Activated naive CD8-positive, alpha-beta T cell (primary cell): ENCODE results near the gene CORIN.
"Not testable (repeated sequence)": the region's sequence is repeated elsewhere in the genome, so short reads cannot be mapped to it uniquely, and the experiment has no call there.

Experiments used
- H3K27ac Mint-ChIP-seq: one replicate; pipeline ENCODE4 v1.8.0; 2021; ENCODE audit warnings: mixed read lengths
- H3K27me3 Mint-ChIP-seq: one replicate; pipeline ENCODE4 v1.8.0; 2021; ENCODE audit warnings: mixed read lengths
- H3K36me3 Mint-ChIP-seq: one replicate; pipeline ENCODE4 v1.8.0; 2021; ENCODE audit warnings: mixed read lengths
- H3K4me1 Mint-ChIP-seq: one replicate; pipeline ENCODE4 v1.8.0; 2021; ENCODE audit warnings: low read depth, mixed read lengths
- H3K4me3 Mint-ChIP-seq: one replicate; pipeline ENCODE4 v1.8.0; 2021; ENCODE audit warnings: mild to moderate bottlenecking, mixed read lengths
- H3K9me3 Mint-ChIP-seq: one replicate; pipeline ENCODE4 v1.8.0; 2021; ENCODE audit warnings: low read depth, mixed read lengths

CORIN gene

DNA sequence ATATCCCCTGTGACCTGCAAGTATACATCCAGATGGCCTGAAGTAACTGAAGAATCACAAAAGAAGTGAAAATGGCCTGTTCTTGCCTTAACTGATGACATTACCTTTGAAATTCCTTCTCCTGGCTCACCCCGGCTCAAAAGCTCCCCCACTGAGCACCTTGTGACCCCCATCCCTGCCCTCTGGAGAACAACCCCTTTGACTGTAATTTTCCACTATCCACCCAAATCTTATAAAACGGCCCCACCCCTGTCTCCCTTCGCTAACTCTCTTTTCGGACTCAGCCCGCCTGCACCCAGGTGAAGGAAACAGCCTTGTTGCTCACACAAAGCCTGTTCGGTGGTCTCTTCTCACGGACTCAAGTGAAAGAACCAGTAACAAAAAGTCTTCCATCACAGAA lies 69.9 kb downstream of the CORIN start:
- H3K4me1 Mint-ChIP-seq, H3K4me3 Mint-ChIP-seq, H3K27me3 Mint-ChIP-seq, H3K36me3 Mint-ChIP-seq, H3K27ac Mint-ChIP-seq, H3K9me3 Mint-ChIP-seq: not testable (repeated sequence)

DNA sequence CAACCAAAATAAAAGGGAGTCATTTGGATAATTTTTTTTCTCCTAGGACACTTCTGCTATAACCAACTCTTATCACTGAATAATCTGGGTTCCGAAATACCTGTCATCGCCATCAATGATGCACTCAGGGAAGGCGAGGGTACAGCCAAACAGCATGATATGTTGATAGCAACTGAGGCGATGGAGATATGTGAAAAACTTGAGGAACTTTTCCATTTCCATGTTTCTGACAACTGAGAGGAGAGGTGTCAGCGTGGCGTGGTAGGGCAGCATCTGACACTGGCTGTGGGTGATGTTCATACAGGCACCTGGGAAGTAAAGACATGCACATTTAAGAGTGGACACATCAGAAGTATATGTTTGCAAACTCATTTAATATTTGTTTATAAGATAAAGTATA lies 74.6 kb downstream of the CORIN start:
- no peak overlapping the region for H3K27ac Mint-ChIP-seq
- no peaks in the 10 kb centered on the region for H3K4me1 Mint-ChIP-seq
- H3K9me3 Mint-ChIP-seq = no peaks in the 10 kb centered on the region
- peaks cover 4% of the 10 kb centered on the region for H3K27me3 Mint-ChIP-seq
- no peaks in the 10 kb centered on the region for H3K36me3 Mint-ChIP-seq
- H3K4me3 Mint-ChIP-seq = no peak overlapping the region

DNA sequence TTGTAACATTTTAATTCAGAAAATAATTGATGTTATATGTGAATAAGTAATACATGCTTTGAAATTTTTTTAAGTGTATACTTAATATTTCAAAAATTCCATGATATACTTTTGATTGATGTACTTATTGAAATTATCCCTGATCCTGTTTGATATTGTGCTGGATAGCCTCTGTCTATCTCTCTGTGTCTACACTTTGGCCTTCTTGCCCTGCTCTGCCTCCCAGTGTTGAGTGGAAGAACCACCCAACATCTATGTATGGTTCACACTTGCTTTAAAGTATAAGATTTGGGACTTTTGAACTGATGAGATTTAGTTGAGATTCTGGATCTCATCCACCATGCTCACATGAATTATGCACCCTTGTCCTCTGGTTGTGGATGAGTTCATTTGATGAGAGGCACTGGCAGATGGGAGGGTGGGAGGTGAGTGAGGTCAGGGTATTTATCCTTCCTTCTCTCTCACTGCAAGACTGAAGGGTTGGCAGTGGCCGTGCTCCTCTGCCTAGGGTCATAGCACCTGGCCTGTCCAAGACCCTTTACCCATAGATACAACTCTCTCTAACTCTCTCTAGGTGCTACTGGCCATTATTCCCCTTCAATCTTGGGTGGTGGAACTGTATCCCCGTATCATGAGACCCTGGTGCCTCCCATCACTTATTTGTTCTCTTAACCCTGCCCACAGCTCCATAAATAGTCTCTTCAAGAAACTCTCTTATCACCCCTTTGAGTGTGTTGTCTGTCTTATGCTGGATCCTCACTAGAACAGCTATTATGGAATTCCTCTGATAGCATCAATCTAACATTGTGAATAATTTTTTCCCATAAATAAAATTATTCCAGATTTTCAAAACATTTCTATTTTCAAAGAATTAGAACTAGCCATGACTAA lies 75.2 kb downstream of the CORIN start:
- no peaks in the 10 kb centered on the region for H3K4me1 Mint-ChIP-seq

DNA sequence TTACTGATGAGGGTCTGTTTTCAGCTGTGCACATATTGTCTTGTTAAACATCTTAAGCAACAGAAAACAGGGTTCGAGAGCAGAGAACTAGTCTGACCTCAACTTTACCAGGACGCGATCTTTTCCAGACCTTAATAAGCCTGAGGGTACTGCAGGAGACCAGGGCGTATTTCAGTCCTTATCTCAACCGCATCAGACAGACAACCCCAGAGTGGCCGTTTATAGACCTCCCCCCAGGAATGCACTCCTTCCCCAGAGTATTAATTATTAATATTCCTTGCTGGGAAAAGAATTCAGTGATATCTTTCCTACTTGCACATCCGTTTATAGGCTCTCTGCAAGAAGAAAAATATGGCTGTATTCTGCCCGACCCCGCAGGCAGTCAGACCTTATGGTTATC lies 84.6 kb downstream of the CORIN start:
- not testable (repeated sequence) for H3K4me1 Mint-ChIP-seq, H3K36me3 Mint-ChIP-seq, H3K9me3 Mint-ChIP-seq, H3K27ac Mint-ChIP-seq, H3K4me3 Mint-ChIP-seq
- H3K27me3 Mint-ChIP-seq = peaks cover 12% of the 10 kb centered on the region

More for the DNA sequence above, 75.2 kb downstream of the CORIN start:
- Mint-ChIP-seq H3K27ac (no peak overlapping the region), H3K36me3 (no peaks in the 10 kb centered on the region), H3K4me3 (no peak overlapping the region), H3K27me3 (peaks cover 4% of the 10 kb centered on the region), H3K9me3 (no peaks in the 10 kb centered on the region)

DNA sequence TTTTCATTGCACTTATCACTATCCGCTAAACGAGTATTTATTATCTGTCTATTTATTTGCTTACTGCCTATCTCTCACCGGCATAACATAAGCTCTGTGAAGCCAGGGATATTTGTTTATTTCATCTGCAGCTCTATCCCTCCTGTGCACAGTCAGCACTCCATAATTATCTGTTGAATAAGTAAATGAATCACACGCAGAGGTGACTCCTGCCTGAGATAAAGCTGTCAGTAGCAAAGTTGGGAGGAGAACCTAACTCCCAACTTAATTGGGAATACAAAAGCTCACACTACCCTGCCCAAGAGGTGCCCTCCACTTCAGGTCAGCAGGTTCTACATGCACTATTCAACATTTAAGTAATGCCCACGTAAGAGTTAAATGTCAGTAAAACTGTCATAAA lies 85.7 kb downstream of the CORIN start:
- H3K27ac Mint-ChIP-seq = no peak overlapping the region
- peaks cover 12% of the 10 kb centered on the region for H3K27me3 Mint-ChIP-seq

DNA sequence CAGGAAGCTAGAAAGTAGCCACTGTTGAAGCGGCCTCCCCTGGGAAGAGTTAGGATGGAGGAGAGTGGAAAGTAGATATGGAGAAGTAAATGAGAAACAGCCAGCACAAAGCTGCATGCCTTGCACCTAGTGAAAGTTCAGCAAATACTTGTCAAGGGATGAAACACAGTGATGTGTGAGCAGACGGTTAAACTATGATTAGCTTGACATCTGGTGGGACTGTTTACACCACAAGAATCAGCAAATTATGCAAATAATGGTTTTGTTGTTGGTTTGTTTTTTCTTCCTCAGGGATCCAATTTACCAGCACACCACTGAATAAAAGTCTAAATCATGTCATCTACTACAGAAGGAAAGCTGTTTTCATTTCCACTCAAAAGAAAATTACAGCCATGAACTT lies 87.1 kb downstream of the CORIN start:
- Mint-ChIP-seq H3K4me1 (no peaks in the 10 kb centered on the region), H3K27me3 (peaks cover 10% of the 10 kb centered on the region), H3K4me3 (no peak overlapping the region), H3K36me3 (peaks cover 9% of the 10 kb centered on the region), H3K27ac (no peak overlapping the region), H3K9me3 (peaks cover 6% of the 10 kb centered on the region)

More for the DNA sequence above, 85.7 kb downstream of the CORIN start:
- H3K36me3 Mint-ChIP-seq = peaks cover 9% of the 10 kb centered on the region
- no peak overlapping the region for H3K4me3 Mint-ChIP-seq
- peaks cover 6% of the 10 kb centered on the region for H3K9me3 Mint-ChIP-seq
- H3K4me1 Mint-ChIP-seq = no peaks in the 10 kb centered on the region

DNA sequence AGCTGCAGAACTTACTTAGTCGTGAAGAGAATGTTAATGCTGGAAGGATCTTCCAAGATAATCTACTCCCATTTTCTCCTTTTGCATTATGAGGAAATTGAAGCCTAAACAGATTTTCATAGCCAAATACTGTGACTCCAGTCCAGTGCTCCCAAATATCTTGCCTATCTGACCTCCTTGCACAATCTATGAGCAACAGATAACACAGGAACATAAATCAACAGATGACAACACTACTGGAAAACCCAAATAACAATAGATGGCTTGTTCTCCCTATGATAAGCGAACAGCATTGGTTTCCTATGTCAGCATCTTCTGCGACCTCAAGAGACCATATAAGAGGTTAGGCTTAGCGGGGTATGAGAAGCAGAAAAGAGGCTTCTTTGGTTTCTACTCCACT lies 88.0 kb downstream of the CORIN start:
- H3K27me3 Mint-ChIP-seq = peaks cover 7% of the 10 kb centered on the region
- no peak overlapping the region for H3K27ac Mint-ChIP-seq
- H3K4me3 Mint-ChIP-seq = no peak overlapping the region
- H3K9me3 Mint-ChIP-seq = peaks cover 6% of the 10 kb centered on the region
- H3K36me3 Mint-ChIP-seq = peaks cover 9% of the 10 kb centered on the region
- no peaks in the 10 kb centered on the region for H3K4me1 Mint-ChIP-seq

DNA sequence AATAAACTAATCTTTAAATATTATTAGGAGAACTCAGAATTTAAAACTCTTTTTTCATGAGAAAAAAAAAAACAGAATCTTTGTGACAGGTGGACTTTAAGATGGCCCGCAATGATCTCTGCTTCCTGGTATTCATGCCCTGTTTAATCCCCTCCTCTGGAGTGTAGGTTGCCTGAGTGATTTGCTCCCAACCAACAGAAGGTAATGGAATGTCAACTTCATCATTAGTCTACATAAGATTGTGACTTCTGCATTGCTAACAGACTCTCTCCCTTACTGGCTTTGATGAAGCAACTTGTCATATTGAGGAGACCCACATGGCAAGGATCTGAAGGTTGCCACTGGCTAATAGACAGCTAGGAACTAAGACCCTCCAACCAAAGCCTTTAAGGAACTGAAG lies 88.8 kb downstream of the CORIN start:
- Mint-ChIP-seq H3K9me3 (peaks cover 6% of the 10 kb centered on the region), H3K27ac (no peak overlapping the region), H3K27me3 (peaks cover 7% of the 10 kb centered on the region), H3K36me3 (peaks cover 9% of the 10 kb centered on the region), H3K4me3 (no peak overlapping the region), H3K4me1 (no peaks in the 10 kb centered on the region)

DNA sequence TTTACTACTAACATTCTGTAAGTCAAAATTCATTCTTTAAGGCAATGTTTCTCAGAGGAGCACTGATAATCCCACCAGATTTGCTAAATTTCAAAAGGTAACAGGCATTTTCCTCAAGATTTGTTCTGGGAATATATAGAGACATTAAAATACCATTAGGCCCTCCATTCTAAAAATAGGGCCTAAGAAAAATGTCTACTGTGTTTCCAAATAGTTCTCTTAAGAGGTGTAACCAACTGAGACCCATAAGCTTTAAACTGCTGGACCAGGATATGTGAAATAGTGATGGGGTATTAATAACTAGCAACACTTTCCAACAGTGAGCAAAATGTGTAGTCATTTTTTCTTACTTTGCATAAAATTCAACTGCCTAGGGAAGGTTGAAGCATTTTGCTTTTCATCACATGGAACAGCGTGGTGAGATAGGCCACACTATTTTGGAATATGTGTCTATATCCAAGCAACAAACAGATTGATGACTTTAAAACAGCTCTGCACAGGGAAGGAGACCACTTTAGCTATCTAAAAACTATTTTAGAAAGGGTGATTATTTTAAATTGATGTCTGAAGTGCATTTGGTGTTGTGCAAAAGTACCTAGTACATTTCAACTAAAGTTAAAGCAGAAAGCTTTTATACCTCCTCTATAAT lies 89.9 kb downstream of the CORIN start:
- no peaks in the 10 kb centered on the region for H3K4me1 Mint-ChIP-seq
- peaks cover 7% of the 10 kb centered on the region for H3K27me3 Mint-ChIP-seq
- peaks cover 3% of the 10 kb centered on the region for H3K9me3 Mint-ChIP-seq
- H3K4me3 Mint-ChIP-seq = no peak overlapping the region
- H3K36me3 Mint-ChIP-seq = peaks cover 7% of the 10 kb centered on the region
- no peak overlapping the region for H3K27ac Mint-ChIP-seq

DNA sequence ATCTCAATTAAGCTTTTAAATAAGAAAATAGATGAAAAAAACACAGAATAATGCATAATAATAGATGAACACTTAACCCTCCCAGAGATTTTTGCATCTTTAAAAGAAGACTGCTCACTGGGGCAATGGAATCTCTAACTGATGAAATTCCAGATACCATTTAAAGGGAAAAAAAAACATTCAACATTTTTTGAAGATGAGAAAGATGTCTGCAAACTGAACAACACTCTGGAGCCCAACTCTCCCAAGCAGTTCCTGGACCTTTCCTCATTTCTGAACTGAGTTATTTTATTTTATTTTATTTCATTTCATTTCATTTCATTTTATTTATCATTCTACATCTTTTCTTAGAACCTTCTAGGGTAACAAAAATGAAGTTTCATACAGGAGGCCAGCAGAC lies 90.7 kb downstream of the CORIN start:
- H3K36me3 Mint-ChIP-seq = no peaks in the 10 kb centered on the region
- no peaks in the 10 kb centered on the region for H3K4me1 Mint-ChIP-seq
- no peak overlapping the region for H3K4me3 Mint-ChIP-seq
- peaks cover 7% of the 10 kb centered on the region for H3K27me3 Mint-ChIP-seq
- H3K9me3 Mint-ChIP-seq = no peaks in the 10 kb centered on the region
- no peak overlapping the region for H3K27ac Mint-ChIP-seq

DNA sequence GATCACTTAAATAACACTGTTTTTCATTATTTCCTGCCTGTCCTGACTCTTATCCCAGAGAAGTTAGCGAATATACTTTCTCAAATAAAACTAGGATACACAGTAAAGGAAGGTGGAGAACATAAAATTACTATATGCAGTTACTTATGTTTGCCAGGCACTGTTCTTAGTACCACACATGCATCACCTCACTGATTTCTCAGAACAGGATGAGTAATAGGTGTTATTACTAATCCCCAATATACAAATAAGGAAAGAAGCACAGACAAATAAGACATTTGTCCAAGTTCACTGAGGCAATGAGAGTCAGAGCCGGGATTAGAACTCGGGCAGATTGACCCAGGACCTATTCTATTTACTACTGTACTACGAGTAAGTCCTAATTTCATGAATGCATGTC lies 91.7 kb downstream of the CORIN start:
- Mint-ChIP-seq H3K4me3 (no peak overlapping the region), H3K4me1 (no peaks in the 10 kb centered on the region), H3K27me3 (peaks cover 4% of the 10 kb centered on the region), H3K9me3 (no peaks in the 10 kb centered on the region), H3K27ac (no peak overlapping the region), H3K36me3 (no peaks in the 10 kb centered on the region)

DNA sequence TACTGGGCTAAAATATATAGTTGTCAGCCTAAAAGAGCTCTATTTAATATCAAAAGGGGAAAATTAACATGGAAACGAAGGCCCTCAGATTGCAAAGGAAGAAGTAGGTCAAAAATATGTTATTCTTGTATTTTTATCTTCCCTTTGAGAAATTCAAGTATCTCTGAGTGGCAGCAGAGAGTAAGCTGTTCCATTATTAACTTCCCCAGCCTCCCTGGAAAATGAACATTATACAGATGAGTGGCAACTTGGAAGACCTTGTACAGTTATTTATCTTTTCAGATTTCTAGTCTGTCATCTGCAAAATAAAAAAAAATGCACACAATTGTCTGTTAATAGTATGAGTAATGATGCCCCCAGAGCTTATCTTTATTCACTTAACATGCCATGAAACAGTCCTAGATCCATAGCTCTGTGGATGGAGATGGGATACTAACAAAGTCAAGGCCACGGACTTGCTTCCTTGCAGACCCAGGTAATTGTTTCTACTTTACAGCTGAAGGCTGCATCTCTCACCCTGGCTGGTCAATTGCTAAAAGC lies 93.0 kb downstream of the CORIN start:
- Mint-ChIP-seq H3K4me1 (no peaks in the 10 kb centered on the region), H3K27ac (no peak overlapping the region), H3K4me3 (no peak overlapping the region), H3K36me3 (no peaks in the 10 kb centered on the region), H3K9me3 (peaks cover 4% of the 10 kb centered on the region), H3K27me3 (no peaks in the 10 kb centered on the region)

DNA sequence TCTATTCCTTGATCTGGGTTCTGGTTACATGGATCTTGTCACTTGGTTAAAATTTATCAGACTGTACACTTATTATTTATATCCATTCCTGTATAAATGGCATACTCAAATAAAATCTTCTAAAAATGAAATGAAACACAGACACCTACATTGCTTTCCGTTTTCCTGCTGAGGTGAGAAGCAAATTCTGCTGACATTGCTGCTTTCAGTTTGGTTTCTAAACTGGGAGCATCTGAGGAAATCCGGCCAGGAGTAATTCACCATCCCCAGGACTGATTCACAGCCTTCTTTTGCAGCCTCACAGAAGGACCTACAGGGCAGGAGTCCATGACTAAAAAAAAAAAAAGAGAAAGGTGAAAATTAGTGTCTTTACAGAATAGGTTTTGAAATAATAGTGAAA lies 93.6 kb downstream of the CORIN start:
- Mint-ChIP-seq H3K4me3 (no peak overlapping the region), H3K9me3 (peaks cover 8% of the 10 kb centered on the region), H3K4me1 (no peaks in the 10 kb centered on the region), H3K36me3 (no peaks in the 10 kb centered on the region), H3K27ac (no peak overlapping the region), H3K27me3 (no peaks in the 10 kb centered on the region)

DNA sequence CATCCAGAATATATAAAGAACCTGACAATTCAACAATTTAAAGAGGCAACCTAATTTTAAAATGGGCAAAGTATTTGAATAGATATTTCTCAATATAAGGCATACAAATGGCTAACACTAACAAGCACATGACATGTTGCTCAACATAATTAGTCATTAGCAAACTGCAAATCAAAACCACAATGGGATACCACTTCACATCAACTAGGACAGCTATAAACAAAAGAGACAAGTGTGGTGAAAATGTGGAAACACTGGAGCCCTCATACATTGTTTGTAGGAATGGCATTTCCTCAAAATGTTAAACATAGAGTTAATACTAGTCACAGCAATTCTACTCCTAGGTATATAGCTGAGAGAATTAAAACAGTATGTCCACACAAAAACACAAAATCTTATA lies 96.7 kb downstream of the CORIN start:
- Mint-ChIP-seq H3K4me3 (no peak overlapping the region), H3K4me1 (no peaks in the 10 kb centered on the region), H3K27me3 (peaks cover 2% of the 10 kb centered on the region), H3K36me3 (peaks cover 3% of the 10 kb centered on the region), H3K9me3 (peaks cover 21% of the 10 kb centered on the region), H3K27ac (no peak overlapping the region)

DNA sequence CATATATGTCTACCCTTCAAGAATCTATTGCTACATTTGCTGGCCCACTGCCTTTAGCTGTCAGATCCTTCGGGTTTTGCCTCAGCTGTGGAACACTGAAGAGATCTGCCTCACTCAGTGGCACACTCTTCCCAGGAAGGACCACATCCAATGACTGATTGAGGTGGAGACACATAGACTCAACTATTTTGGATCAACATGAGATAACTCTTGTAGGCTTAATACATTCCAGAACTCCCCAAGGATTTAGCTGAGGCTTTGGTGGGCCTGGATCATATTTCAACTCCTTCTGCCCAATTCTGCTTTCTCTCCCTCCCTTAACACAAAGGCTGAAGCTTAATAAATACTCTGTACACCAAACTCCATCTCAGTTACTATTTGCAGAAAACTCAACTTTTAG lies 100.5 kb downstream of the CORIN start:
- H3K4me3 Mint-ChIP-seq = no peak overlapping the region
- H3K36me3 Mint-ChIP-seq = peaks cover 3% of the 10 kb centered on the region
- H3K4me1 Mint-ChIP-seq = no peaks in the 10 kb centered on the region
- H3K27ac Mint-ChIP-seq = no peak overlapping the region
- H3K27me3 Mint-ChIP-seq = peaks cover 4% of the 10 kb centered on the region
- peaks cover 21% of the 10 kb centered on the region for H3K9me3 Mint-ChIP-seq
